Measurements from ENCODE around the gene KLHDC9.
A peak's percentile ranks its signal among the peaks of the same experiment; 100 is the strongest.

Gene KLHDC9

DNA sequence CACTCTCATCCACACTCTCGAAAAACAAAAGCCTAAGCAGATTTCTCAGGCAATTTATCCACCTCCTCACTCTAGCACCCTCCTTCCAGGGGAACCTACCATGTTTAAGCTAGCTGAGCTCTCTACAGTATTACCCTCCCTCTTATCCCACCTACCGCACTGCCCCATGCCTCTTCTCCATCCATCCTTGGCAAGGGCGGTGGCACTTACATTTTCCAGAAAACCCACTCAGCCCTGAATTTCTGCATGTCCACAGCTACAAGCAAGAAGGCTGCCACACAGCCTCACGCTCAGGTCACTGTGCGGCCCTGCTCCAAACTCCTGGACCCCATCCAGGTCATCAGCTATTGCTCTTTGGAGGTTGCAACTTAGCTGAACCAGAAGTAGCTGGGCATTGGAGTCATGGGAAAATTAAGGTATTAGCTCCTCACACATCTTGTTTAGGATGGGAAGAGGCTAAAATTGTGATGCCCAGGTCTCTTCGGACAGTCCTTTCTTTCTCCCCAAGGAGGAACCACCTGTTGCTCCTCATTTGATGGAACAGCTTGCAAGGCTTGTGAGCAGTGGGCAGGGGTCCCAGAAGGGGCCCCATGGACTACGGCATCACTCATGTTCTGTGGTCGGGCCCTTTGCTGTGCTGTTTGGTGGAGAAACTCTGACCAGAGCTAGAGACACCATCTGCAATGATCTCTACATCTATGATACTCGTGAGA is 1.1 kb downstream of the KLHDC9 start:
- DNase-seq, result no peak

- DNase-seq, result no peak
These were observed 2.4 kb downstream of the KLHDC9 start for GRCh38 chr1:161100556-161100955.

- DNase-seq, result peak; percentile 13
These were observed 8.3 kb downstream of the KLHDC9 start for GRCh38 chr1:161106431-161106830.

DNA sequence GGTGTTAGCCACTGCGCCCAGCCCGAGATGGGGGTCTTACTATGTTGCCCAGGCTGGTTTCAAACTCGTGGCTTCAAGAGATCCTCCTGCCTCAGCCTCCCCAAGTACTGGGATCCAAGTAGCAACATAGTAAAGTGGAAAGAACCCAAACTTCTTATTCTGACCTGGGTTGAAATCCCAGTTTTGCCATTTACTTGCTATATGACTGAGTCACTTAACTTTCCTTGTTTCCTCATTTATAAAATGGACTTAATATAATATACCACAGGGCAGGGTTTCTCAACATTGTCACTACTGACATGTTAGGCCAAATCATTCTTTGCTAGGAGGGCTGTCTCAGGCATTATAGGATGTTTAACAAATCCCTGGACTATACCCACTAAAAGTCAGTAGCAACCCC is 13.0 kb downstream of the KLHDC9 start:
- DNase-seq, result peak; percentile 28

- peak; percentile 68 for DNase-seq
These were observed 13.4 kb downstream of the KLHDC9 start for GRCh38 chr1:161111527-161111926.

GRCh38 chr1:161113915-161114314 is 15.8 kb downstream of the KLHDC9 start:
- DNase-seq, result no peak

GRCh38 chr1:161114556-161114955 is 16.4 kb downstream of the KLHDC9 start:
- DNase-seq, result peak; percentile 15

- DNase-seq, result peak; percentile 52
These were observed 17.1 kb downstream of the KLHDC9 start for GRCh38 chr1:161115132-161115711.

DNA sequence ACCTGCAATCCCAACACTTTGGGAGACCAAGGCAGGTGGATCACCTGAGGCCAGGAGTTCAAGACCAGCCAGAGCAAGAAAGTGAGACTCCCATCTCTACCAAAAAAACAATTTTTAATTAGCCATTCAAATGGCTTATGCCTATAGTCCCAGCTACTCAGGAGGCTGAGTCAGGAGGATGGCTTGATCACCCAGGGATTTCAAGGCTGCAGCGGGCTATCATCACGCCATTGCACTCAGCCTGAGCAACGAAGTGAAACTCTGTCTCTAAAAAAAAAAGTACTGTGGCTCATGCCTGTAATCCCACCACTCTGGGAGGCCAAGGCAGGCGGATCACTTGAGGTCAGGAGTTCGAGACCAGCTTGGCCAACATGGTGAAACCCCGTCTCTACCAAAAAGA is 17.8 kb downstream of the KLHDC9 start:
- DNase-seq, result peak; percentile 37

DNA sequence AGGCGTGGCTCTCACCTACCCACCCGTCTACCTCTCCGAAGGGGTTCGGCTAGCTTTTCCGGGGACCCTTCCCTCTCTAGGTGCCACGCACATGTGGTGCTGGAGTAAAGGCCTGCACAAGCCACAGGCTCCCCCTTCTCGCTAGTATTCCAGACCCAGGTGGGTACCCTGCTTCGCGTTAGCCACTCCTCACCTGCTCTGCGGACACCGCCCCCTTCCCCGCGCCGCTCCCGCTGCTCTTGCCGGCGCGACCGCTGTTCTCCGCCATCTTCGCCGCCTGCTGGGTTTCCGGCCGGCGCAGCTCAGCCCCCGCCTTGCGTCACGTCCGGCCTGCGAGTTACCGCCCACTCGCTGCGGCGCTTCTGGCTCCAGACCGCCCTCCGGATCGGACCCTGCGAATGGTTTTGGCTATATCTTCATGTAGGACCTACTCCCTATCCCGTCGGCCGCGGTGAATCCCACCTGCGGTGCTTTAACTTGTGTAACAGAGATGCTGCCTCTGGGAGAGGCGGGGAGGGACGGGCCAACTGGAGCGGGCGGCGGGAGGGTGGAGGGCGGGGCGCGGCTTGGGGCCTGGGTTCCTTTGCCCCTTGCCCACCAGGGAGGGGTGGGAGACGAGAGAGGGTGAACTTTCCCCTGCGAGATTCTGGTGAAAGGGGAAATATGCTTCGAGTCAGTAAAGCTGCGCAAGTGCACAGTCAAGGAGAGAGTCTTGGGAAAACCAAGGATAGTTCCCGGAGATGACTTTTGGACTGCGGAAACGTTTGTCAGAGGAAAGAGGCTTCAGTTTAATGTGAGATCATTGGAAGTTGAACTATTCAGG is 19.8 kb downstream of the KLHDC9 start, which contains the start of the genes NIT1 and PFDN2:
TSS of gene NIT1 (plus strand) at position 347 of the 823 bp plus-strand sequence. CDS start at position 419, 72 bp downstream.
TSS of gene PFDN2 (minus strand) at position 279 of the 823 bp plus-strand sequence. CDS start at position 268, 11 bp downstream.
- peak; percentile 63 for DNase-seq

- peak; percentile 57 for DNase-seq
These were observed 21.1 kb downstream of the KLHDC9 start for GRCh38 chr1:161119092-161119903.

DNA sequence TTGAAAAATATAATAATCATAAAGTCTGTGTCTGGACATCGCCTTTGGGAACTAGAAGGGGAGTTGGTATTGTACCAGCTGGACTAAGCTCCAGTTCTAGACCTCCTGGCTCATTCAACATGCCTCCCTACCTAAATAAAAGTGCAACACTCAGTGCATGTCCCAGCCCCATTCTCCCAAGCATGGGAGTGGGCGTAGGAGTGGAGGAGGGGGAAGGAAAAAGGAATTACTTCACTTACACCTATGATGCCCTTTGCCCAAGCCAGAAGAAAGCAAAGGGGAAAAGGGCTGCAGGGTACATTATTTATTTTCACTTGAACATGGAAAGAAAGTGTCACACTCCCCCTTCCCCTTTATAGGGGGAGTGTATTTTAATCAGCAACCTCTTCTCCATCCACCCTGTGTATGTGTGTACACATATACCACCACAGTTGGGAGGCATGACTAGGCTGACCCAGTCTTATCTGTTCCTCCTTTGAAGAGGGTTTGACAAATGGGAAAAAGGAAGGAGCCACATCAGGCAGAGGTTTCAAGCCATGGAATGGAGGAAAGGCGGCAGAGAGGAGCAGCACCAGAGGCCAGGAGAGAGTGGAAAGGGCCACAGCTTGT is 23.0 kb downstream of the KLHDC9 start:
- peak; percentile 26 for DNase-seq

- DNase-seq, result peak; percentile 88
These were observed 23.7 kb downstream of the KLHDC9 start for GRCh38 chr1:161121834-161122233.

DNA sequence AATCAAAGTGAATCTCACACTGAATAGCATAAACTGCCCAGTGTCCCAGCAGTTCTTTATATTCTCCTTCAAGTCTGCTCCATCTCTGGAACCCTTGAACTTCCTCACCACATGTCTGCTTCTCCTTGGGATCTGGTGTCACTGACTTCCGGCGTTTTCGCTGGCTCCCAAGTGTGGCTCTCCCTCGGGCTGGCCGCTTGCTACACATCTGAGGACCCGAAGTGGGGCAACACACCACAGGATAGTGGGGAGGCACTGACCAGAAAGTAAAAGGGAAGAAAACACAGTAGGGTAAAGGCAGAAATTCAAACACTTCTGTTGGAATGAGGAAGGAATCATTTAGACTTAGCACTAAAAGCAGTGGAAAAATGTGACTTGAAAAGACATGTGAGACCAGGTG is 24.8 kb downstream of the KLHDC9 start:
- no peak for DNase-seq

- peak; percentile 77 for DNase-seq
These were observed 29.5 kb downstream of the KLHDC9 start for GRCh38 chr1:161127649-161128048.

- no peak for DNase-seq
These were observed 30.6 kb downstream of the KLHDC9 start for GRCh38 chr1:161128591-161129420.

- DNase-seq, result no peak
These were observed 32.1 kb downstream of the KLHDC9 start for GRCh38 chr1:161130266-161130665.

DNA sequence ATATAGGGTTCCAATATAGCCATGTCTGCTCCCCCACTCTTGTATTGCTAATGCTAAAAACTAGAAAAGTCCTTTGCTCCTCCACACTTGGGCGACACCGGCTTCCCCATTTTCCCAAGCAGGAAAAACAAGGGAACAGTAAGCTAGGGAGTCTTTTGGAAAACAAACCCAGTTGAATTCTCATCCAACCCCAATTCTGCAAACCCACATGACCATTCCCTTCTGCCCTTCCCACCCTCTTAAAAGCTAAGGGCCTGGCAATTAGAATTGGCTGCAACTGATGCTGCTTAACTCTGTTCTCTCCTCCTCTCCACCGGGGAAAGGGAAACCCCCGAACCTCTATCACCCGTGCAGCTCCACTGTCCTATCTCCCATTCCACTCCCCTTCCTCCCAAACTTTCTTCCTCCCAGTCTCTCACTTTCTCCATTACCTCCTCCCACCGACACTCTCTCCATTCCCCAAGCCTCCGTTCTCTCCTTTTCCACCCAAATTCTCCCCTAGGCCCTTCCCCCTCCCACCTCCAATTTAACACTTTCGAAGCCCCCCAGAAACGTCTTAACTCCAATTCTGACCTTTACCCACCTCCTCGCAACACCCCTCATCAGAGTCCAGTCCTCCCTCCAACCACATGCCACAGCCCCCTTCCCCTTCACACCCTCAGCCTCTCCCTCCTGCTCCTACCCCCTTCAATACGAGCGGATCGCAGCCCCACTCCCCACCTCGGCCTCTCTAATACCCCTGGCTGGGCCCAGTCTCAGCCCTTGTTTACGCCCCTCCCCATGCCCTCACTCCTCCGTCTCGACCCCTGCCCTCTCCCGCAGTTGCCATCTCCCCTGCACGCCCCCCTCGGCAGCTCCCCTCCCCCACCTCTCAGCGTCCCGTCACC is 33.6 kb downstream of the KLHDC9 start:
- no peak for DNase-seq

DNA sequence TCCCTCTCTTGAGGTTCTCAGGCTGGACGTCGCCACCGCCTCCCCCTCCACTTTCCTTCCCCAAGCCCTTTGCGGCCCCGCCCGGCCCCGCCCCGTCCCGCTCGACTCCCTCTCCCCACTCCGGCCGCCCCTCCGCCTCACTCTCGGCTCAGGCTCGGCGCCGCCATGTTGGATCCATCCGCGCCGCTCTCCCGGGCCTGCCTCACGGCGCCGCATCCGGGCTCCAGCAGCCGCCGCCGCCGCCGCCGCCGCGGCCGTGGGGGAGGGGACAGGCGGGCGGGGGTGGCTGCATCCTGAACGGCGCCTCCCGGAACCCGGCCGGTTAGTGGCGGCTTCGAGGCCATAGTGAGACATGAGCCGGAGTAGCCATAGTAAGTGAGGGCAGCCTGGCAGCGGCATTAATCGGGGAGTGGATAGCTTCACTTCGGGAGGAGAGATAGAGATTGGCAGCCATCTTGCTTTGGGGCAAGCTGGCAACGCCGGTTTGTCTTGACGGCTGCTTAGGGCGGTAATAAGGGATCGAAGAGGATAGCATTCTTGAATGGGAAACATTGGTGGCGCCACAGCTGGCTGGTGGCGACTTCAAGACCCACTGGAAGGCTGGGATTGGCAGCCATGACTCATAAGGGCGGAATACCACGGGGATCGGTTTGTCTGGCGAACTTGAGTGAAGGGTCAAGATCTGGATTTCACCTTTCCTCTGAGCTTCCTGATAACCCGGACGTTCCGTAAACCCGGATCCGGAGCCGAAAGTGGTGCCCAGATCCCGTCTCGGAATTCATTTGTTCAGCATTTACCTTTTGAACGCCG is 34.5 kb downstream of the KLHDC9 start, which contains the start of gene DEDD:
TSS of gene DEDD (minus strand) at position 258 of the 810 bp plus-strand sequence. CDS start 8,205 bp downstream, outside the sequence.
- peak; percentile 97 for DNase-seq

All from MV-4-11 (cell line).